ENCODE measurements around the gene SUCO. TPM values are rescaled to one million over a fixed set of nuclear protein-coding genes. Genes with fewer than 3 reads are reported as not detected.

Gene SUCO
- total RNA-seq, 1 donor from 2014 or later: 51.7 TPM

GRCh38 chr1:172581779-172582178 is 48.8 kb downstream of the SUCO start:
- no peaks in the 10 kb centered on the region for H3K4me1 Mint-ChIP-seq (ENCODE audit: low read depth, unreplicated experiment)
- no peak overlapping the region for H3K4me3 Mint-ChIP-seq (ENCODE audit: unreplicated experiment)
- DNase-seq: no peak
- no peaks in the 10 kb centered on the region for H3K9me3 Mint-ChIP-seq (ENCODE audit: unreplicated experiment)
- no peaks in the 10 kb centered on the region for H3K27me3 Mint-ChIP-seq (ENCODE audit: unreplicated experiment)
- TF ChIP-seq, protein P1, sequence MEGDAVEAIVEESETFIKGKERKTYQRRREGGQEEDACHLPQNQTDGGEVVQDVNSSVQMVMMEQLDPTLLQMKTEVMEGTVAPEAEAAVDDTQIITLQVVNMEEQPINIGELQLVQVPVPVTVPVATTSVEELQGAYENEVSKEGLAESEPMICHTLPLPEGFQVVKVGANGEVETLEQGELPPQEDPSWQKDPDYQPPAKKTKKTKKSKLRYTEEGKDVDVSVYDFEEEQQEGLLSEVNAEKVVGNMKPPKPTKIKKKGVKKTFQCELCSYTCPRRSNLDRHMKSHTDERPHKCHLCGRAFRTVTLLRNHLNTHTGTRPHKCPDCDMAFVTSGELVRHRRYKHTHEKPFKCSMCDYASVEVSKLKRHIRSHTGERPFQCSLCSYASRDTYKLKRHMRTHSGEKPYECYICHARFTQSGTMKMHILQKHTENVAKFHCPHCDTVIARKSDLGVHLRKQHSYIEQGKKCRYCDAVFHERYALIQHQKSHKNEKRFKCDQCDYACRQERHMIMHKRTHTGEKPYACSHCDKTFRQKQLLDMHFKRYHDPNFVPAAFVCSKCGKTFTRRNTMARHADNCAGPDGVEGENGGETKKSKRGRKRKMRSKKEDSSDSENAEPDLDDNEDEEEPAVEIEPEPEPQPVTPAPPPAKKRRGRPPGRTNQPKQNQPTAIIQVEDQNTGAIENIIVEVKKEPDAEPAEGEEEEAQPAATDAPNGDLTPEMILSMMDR (IDR thresholded peaks at IDR 0.05; ENCODE audit: partially characterized antibody, unreplicated experiment): no peak
- H3K27ac Mint-ChIP-seq (ENCODE audit: unreplicated experiment): no peak overlapping the region
- H3K36me3 Mint-ChIP-seq (ENCODE audit: unreplicated experiment): no peaks in the 10 kb centered on the region

- Mint-ChIP-seq H3K4me1 (ENCODE audit: low read depth, unreplicated experiment) (no peaks in the 10 kb centered on the region), H3K9me3 (ENCODE audit: unreplicated experiment) (no peaks in the 10 kb centered on the region), H3K27me3 (ENCODE audit: unreplicated experiment) (no peaks in the 10 kb centered on the region), H3K27ac (ENCODE audit: unreplicated experiment) (no peak overlapping the region), H3K4me3 (ENCODE audit: unreplicated experiment) (no peak overlapping the region), H3K36me3 (ENCODE audit: unreplicated experiment) (no peaks in the 10 kb centered on the region)
- TF ChIP-seq, protein P1 (IDR thresholded peaks at IDR 0.05; ENCODE audit: partially characterized antibody, unreplicated experiment): no peak
- no peak for DNase-seq
These were observed 49.9 kb downstream of the SUCO start for GRCh38 chr1:172582889-172583288.

DNA sequence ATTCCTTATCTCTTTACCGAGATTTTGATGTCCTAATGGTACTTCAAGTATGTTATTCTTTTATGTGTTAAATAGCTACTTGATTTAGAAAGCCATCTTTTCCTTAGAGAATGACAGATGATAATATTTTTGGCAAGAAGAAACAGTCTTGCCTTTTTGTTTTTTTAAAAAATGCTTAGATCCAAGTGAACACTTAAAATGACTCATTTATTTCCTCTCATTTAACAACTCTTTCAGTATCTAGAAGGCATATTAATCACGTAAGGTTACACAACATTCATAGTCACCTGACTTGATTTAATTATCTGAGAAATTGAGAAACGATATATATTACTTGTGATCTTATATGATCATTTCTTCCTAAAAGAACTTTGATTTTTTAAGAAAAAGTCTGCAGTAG is 52.4 kb downstream of the SUCO start:
- peaks cover 7% of the 10 kb centered on the region for H3K36me3 Mint-ChIP-seq (ENCODE audit: unreplicated experiment)
- TF ChIP-seq, protein P1 (IDR thresholded peaks at IDR 0.05; ENCODE audit: partially characterized antibody, unreplicated experiment): no peak
- no peaks in the 10 kb centered on the region for H3K4me1 Mint-ChIP-seq (ENCODE audit: low read depth, unreplicated experiment)
- H3K4me3 Mint-ChIP-seq (ENCODE audit: unreplicated experiment): no peak overlapping the region
- no peaks in the 10 kb centered on the region for H3K27me3 Mint-ChIP-seq (ENCODE audit: unreplicated experiment)
- H3K27ac Mint-ChIP-seq (ENCODE audit: unreplicated experiment): no peak overlapping the region
- no peak for DNase-seq
- no peaks in the 10 kb centered on the region for H3K9me3 Mint-ChIP-seq (ENCODE audit: unreplicated experiment)

- Mint-ChIP-seq H3K4me1 (ENCODE audit: low read depth, unreplicated experiment) (no peaks in the 10 kb centered on the region), H3K36me3 (ENCODE audit: unreplicated experiment) (peaks cover 12% of the 10 kb centered on the region), H3K27ac (ENCODE audit: unreplicated experiment) (no peak overlapping the region), H3K27me3 (ENCODE audit: unreplicated experiment) (no peaks in the 10 kb centered on the region), H3K4me3 (ENCODE audit: unreplicated experiment) (no peak overlapping the region), H3K9me3 (ENCODE audit: unreplicated experiment) (no peaks in the 10 kb centered on the region)
- TF ChIP-seq, protein P1 (IDR thresholded peaks at IDR 0.05; ENCODE audit: partially characterized antibody, unreplicated experiment): no peak
- DNase-seq: no peak
These were observed 52.9 kb downstream of the SUCO start for GRCh38 chr1:172585861-172586260.

- Mint-ChIP-seq H3K36me3 (ENCODE audit: unreplicated experiment) (peaks cover 20% of the 10 kb centered on the region), H3K9me3 (ENCODE audit: unreplicated experiment) (no peaks in the 10 kb centered on the region), H3K27ac (ENCODE audit: unreplicated experiment) (no peak overlapping the region)
These were observed 55.6 kb downstream of the SUCO start for GRCh38 chr1:172588296-172589291.

More at GRCh38 chr1:172588296-172589291, 55.6 kb downstream of the SUCO start:
- TF ChIP-seq, protein P1 (IDR thresholded peaks at IDR 0.05; ENCODE audit: partially characterized antibody, unreplicated experiment): no peak
- Mint-ChIP-seq H3K4me3 (ENCODE audit: unreplicated experiment) (no peak overlapping the region), H3K27me3 (ENCODE audit: unreplicated experiment) (no peaks in the 10 kb centered on the region), H3K4me1 (ENCODE audit: low read depth, unreplicated experiment) (no peaks in the 10 kb centered on the region)
- no peak for DNase-seq
